K562 (cell line): ENCODE measurements around the gene HHIPL2. TPM values are rescaled to one million over a fixed set of nuclear protein-coding genes. Genes with fewer than 3 reads are reported as not detected.
A peak's percentile ranks its signal among the peaks of the same experiment; 100 is the strongest.

Experiments
- AFF4 ChIP-seq: sonication (generic); formaldehyde crosslinking; IDR thresholded peaks from 2 replicates; pipeline ENCODE4 v1.8.0; 2023; ENCODE audit warnings: mild to moderate bottlenecking, missing genetic modification reagents
- CREM ChIP-seq: IDR thresholded peaks from 2 replicates; pipeline ENCODE4 v1.6.1; 2014; ENCODE audit warnings: antibody characterized with exemption, low read depth
- ELF1 ChIP-seq: fragments of 200-800 bp; sonication (Bioruptor generic); IDR thresholded peaks from 2 replicates; pipeline ENCODE4 v1.6.1; 2016; ENCODE audit warnings: missing genetic modification characterization, missing compliant biosample characterization
- EP300 ChIP-seq: IDR thresholded peaks from 2 replicates; pipeline ENCODE4 v1.6.1; 2012; ENCODE audit warnings: low read length, improper control_type of control experiment
- HMBOX1 ChIP-seq: sonication (generic); IDR thresholded peaks from 2 replicates; pipeline ENCODE4 v1.6.1; 2016
- LEF1 ChIP-seq: fragments of 450-650 bp; IDR thresholded peaks from 2 replicates; pipeline ENCODE4 v1.6.1; 2016; ENCODE audit warnings: mild to moderate bottlenecking
- MEIS2 ChIP-seq: fragments of 450-650 bp; IDR thresholded peaks from 2 replicates; pipeline ENCODE4 v1.6.1; 2014; ENCODE audit warnings: mild to moderate bottlenecking; ENCODE audit not compliant: partially characterized antibody
- RAD21 ChIP-seq, 2 experiments: fragments of 250-450 bp in 1 of 2; fragments of 450-650 bp in 1 of 2; sonication (Bioruptor Pico) in 1 of 2; formaldehyde crosslinking in 1 of 2; IDR thresholded peaks in 1 of 2; conservative IDR thresholded peaks in 1 of 2; 2 replicates each; pipeline versions ENCODE4 v1.4.0 to v1.8.0; 2020 to 2022; ENCODE audit warnings: mild to moderate bottlenecking in 2 of 2, moderate library complexity in 1 of 2
- TCF3 ChIP-seq: sonication (generic); formaldehyde crosslinking; IDR thresholded peaks from 2 replicates; pipeline ENCODE4 v1.4.0; 2020; ENCODE audit warnings: mild to moderate bottlenecking, missing genetic modification reagents
- ZKSCAN3 ChIP-seq: fragments of 250-450 bp; sonication (Bioruptor Pico); IDR thresholded peaks from 2 replicates; pipeline ENCODE4 v1.4.0; 2020
- polyA plus RNA-seq, 8 experiments: library from polyadenylated mRNA; depleted of rRNA in 4 of 8; stranded (reverse) in 5 of 8; unstranded in 3 of 8; fragments of >200 nt; fragmentation: Nextera tagmentation in 2 of 8; fragmentation: Illumina TruSeq in 1 of 8; extraction: Ambion mirVana in 2 of 8; extraction: Trizol in 1 of 8; gene quantifications; 2 replicates each; pipeline versions ENCODE4 v1.2.1 to v1.2.3, GENCODE V29; 2011 to 2014; ENCODE audit warnings: inconsistent platforms in 1 of 8, missing spikeins in 1 of 8
- total RNA-seq, 7 experiments: library from RNA; depleted of rRNA in 6 of 7; stranded (reverse); fragments of >200 nt in 6 of 7; fragmentation: Illumina TruSeq in 2 of 7; extraction: Trizol in 2 of 7; gene quantifications; 2 replicates each; pipeline versions ENCODE4 v1.2.1 to v1.2.3, GENCODE V29; 2011 to 2021; ENCODE audit warnings: low replicate concordance in 1 of 7
- TF ChIP-seq, protein P1 (sequence below): fragments of 450-650 bp; IDR thresholded peaks from 2 replicates; pipeline ENCODE4 v1.6.1; 2017; ENCODE audit warnings: antibody characterized with exemption, mild to moderate bottlenecking
- TF ChIP-seq, protein P2 (sequence below): sonication (generic); formaldehyde crosslinking; IDR thresholded peaks from 2 replicates; pipeline ENCODE4 v1.8.1; 2023; ENCODE audit warnings: mild to moderate bottlenecking, missing genetic modification reagents
- TF ChIP-seq, protein P3 (sequence below), 2 experiments: fragments of 450-650 bp; IDR thresholded peaks; 2 replicates each; pipeline ENCODE4 v1.6.1; 2016

HHIPL2 gene
- total and polyA plus RNA-seq, 9 of the 15 experiments (the other 6 are each of a cell fraction or from before 2014, with no cell fraction given) = 0.05 to 0.60 (median 0.20) TPM; not detected in 1

- TF ChIP-seq, protein P1, sequence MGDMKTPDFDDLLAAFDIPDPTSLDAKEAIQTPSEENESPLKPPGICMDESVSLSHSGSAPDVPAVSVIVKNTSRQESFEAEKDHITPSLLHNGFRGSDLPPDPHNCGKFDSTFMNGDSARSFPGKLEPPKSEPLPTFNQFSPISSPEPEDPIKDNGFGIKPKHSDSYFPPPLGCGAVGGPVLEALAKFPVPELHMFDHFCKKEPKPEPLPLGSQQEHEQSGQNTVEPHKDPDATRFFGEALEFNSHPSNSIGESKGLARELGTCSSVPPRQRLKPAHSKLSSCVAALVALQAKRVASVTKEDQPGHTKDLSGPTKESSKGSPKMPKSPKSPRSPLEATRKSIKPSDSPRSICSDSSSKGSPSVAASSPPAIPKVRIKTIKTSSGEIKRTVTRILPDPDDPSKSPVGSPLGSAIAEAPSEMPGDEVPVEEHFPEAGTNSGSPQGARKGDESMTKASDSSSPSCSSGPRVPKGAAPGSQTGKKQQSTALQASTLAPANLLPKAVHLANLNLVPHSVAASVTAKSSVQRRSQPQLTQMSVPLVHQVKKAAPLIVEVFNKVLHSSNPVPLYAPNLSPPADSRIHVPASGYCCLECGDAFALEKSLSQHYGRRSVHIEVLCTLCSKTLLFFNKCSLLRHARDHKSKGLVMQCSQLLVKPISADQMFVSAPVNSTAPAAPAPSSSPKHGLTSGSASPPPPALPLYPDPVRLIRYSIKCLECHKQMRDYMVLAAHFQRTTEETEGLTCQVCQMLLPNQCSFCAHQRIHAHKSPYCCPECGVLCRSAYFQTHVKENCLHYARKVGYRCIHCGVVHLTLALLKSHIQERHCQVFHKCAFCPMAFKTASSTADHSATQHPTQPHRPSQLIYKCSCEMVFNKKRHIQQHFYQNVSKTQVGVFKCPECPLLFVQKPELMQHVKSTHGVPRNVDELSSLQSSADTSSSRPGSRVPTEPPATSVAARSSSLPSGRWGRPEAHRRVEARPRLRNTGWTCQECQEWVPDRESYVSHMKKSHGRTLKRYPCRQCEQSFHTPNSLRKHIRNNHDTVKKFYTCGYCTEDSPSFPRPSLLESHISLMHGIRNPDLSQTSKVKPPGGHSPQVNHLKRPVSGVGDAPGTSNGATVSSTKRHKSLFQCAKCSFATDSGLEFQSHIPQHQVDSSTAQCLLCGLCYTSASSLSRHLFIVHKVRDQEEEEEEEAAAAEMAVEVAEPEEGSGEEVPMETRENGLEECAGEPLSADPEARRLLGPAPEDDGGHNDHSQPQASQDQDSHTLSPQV = peak; percentile 42; the same call in 1 of the 2 replicates
- TF ChIP-seq TCF3 (CRISPR knock-in tag) = 0 out of 2 replicates have a peak, but pooled peaks have one; percentile 40
- peak; percentile 78 for TF ChIP-seq CREM
- peak in 1 of 2 experiments; percentile 25; a peak in 2 of 4 replicates for TF ChIP-seq RAD21 (CRISPR knock-in tag; conservative IDR thresholded peaks at IDR 0.05 in 1 of 2, IDR thresholded peaks at IDR 0.05 in 1 of 2)
- TF ChIP-seq ZKSCAN3 (CRISPR knock-in tag) = no peak
- TF ChIP-seq ELF1 (tag) = peak; percentile 97
- TF ChIP-seq EP300 = no peak
- peak; percentile 84 for TF ChIP-seq HMBOX1
- TF ChIP-seq, protein P2, sequence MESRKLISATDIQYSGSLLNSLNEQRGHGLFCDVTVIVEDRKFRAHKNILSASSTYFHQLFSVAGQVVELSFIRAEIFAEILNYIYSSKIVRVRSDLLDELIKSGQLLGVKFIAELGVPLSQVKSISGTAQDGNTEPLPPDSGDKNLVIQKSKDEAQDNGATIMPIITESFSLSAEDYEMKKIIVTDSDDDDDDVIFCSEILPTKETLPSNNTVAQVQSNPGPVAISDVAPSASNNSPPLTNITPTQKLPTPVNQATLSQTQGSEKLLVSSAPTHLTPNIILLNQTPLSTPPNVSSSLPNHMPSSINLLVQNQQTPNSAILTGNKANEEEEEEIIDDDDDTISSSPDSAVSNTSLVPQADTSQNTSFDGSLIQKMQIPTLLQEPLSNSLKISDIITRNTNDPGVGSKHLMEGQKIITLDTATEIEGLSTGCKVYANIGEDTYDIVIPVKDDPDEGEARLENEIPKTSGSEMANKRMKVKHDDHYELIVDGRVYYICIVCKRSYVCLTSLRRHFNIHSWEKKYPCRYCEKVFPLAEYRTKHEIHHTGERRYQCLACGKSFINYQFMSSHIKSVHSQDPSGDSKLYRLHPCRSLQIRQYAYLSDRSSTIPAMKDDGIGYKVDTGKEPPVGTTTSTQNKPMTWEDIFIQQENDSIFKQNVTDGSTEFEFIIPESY = no peak; the same call in 1 of the 2 replicates
- peak; percentile 54; the same call in 1 of the 2 replicates for TF ChIP-seq LEF1
- peak; percentile 46; the same call in 1 of the 2 replicates for TF ChIP-seq AFF4 (CRISPR knock-in tag)
- TF ChIP-seq, protein P3, sequence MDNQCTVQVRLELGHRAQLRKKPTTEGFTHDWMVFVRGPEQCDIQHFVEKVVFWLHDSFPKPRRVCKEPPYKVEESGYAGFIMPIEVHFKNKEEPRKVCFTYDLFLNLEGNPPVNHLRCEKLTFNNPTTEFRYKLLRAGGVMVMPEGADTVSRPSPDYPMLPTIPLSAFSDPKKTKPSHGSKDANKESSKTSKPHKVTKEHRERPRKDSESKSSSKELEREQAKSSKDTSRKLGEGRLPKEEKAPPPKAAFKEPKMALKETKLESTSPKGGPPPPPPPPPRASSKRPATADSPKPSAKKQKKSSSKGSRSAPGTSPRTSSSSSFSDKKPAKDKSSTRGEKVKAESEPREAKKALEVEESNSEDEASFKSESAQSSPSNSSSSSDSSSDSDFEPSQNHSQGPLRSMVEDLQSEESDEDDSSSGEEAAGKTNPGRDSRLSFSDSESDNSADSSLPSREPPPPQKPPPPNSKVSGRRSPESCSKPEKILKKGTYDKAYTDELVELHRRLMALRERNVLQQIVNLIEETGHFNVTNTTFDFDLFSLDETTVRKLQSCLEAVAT (IDR thresholded peaks at IDR 0.05) = 0 out of 4 replicates have a peak, but pooled peaks of 1 of the 2 experiments have one; percentile 19
- TF ChIP-seq MEIS2 = peak; percentile 22
These were observed 41.8 kb upstream of the HHIPL2 start, which contains the start of gene TAF1A (continued) for GRCh38 chr1:222589462-222590302.
